LNCaP clone FGC (cell line): ENCODE measurements around the gene ALDH1L2.
A peak's percentile ranks its signal among the peaks of the same experiment; 100 is the strongest.

Source experiments
- DNase-seq: peaks from one replicate; pipeline ENCODE4 v3.0.0-alpha.2; 2011; ENCODE audit warnings: low read depth
- H3K4me3 ChIP-seq: 2 replicates; pipeline ENCODE4 v1.5.1; 2011; ENCODE audit warnings: mild to moderate bottlenecking, low read depth, low read length, control low read depth
- CTCF ChIP-seq: IDR thresholded peaks from 2 replicates; pipeline ENCODE4 v1.5.1; 2012; ENCODE audit warnings: mild to moderate bottlenecking; ENCODE audit not compliant: control insufficient read depth, insufficient read depth; ENCODE audit errors: extremely low read depth

Gene ALDH1L2

GRCh38 chr12:105085501-105085900, 1.2 kb upstream of the ALDH1L2 start:
- TF ChIP-seq CTCF, result no peak
- no peak overlapping the region for H3K4me3 ChIP-seq
- DNase-seq, result no peak

- no peak for TF ChIP-seq CTCF
- H3K4me3 ChIP-seq, result peak overlapping the region; percentile 43
- no peak for DNase-seq
These were observed 630 bp downstream of the ALDH1L2 start for GRCh38 chr12:105083551-105084105.

GRCh38 chr12:105083031-105083430, 1.2 kb downstream of the ALDH1L2 start:
- no peak for DNase-seq
- no peak for TF ChIP-seq CTCF
- no peak overlapping the region for H3K4me3 ChIP-seq

GRCh38 chr12:105078712-105079570, 5.3 kb downstream of the ALDH1L2 start:
- no peak for TF ChIP-seq CTCF
- no peak overlapping the region for H3K4me3 ChIP-seq
- no peak for DNase-seq

- no peak for TF ChIP-seq CTCF
- H3K4me3 ChIP-seq, result no peak overlapping the region
- DNase-seq, result no peak
These were observed 6.8 kb downstream of the ALDH1L2 start for GRCh38 chr12:105077435-105077834.

- no peak for TF ChIP-seq CTCF
- no peak overlapping the region for H3K4me3 ChIP-seq
- DNase-seq, result no peak
These were observed 7.3 kb downstream of the ALDH1L2 start for GRCh38 chr12:105076913-105077312.
